Hepatocyte (in vitro differentiated cells): ENCODE data around the gene CSF3. TPM values are rescaled to one million over a fixed set of nuclear protein-coding genes. Genes with fewer than 3 reads are reported as not detected.

Experiments
- DNase-seq: peaks from one replicate; pipeline ENCODE4 v3.0.0-alpha.2; 2016; ENCODE audit warnings: low spot score
- H2AFZ ChIP-seq: fragments of 200-600 bp; sonication (generic); 2 replicates; pipeline ENCODE4 v1.6.0; 2016; ENCODE audit warnings: antibody characterized with exemption, mild to moderate bottlenecking
- H3K27ac ChIP-seq: fragments of 200-600 bp; sonication (generic); 2 replicates; pipeline ENCODE4 v1.5.1; 2016; ENCODE audit warnings: mild to moderate bottlenecking
- H3K27me3 ChIP-seq: fragments of 200-600 bp; sonication (generic); 2 replicates; pipeline ENCODE4 v1.6.1; 2016
- H3K36me3 ChIP-seq: fragments of 200-600 bp; sonication (generic); replicated peaks from 2 replicates; pipeline ENCODE4 v1.5.1; 2016; ENCODE audit warnings: low read depth; ENCODE audit not compliant: insufficient read depth
- H3K4me1 ChIP-seq: fragments of 200-600 bp; sonication (generic); 2 replicates; pipeline ENCODE4 v1.5.1; 2016; ENCODE audit warnings: mild to moderate bottlenecking, moderate library complexity; ENCODE audit not compliant: insufficient read depth
- H3K4me2 ChIP-seq: fragments of 200-600 bp; sonication (generic); 2 replicates; pipeline ENCODE4 v1.6.0; 2016
- H3K4me3 ChIP-seq: fragments of 200-600 bp; sonication (generic); 2 replicates; pipeline ENCODE4 v1.5.1; 2016; ENCODE audit warnings: mild to moderate bottlenecking
- H3K79me2 ChIP-seq: fragments of 200-600 bp; sonication (generic); 2 replicates; pipeline ENCODE4 v1.6.0; 2017; ENCODE audit warnings: mild to moderate bottlenecking
- H3K9me2 ChIP-seq: fragments of 200-600 bp; sonication (generic); replicated peaks from 2 replicates; pipeline ENCODE4 v1.6.0; 2017; ENCODE audit warnings: mild to moderate bottlenecking; ENCODE audit not compliant: insufficient read depth
- H3K9me3 ChIP-seq: fragments of 200-600 bp; sonication (generic); 2 replicates; pipeline ENCODE4 v1.5.1; 2016; ENCODE audit warnings: low read depth, mild to moderate bottlenecking
- H4K20me1 ChIP-seq: fragments of 200-600 bp; sonication (generic); 2 replicates; pipeline ENCODE4 v1.6.0; 2016; ENCODE audit warnings: mild to moderate bottlenecking; ENCODE audit not compliant: insufficient read depth, poor library complexity, severe bottlenecking
- EZH2 ChIP-seq: fragments of 200-600 bp; sonication (generic); IDR thresholded peaks from 2 replicates; pipeline ENCODE4 v1.6.1; 2016; ENCODE audit warnings: antibody characterized with exemption, mild to moderate bottlenecking, borderline replicate concordance
- EZH2phosphoT487 ChIP-seq: fragments of 200-600 bp; sonication (generic); IDR thresholded peaks from one replicate; pipeline ENCODE4 v1.6.1; 2018; ENCODE audit warnings: antibody characterized with exemption, mild to moderate bottlenecking, low read depth, moderate library complexity; ENCODE audit not compliant: unreplicated experiment, severe bottlenecking
- WGBS: methylation state at CpG from one replicate; pipeline ENCODE4 v1.1.6; 2016; ENCODE audit warnings: low lambda C conversion rate; ENCODE audit errors: missing lambda C conversion rate; 5-methylcytosine and 5-hydroxymethylcytosine counted together
- polyA plus RNA-seq: library from polyadenylated mRNA; unstranded; fragments of >200 nt; fragmentation: Nextera tagmentation; extraction: Ambion mirVana; gene quantifications from 2 replicates; pipeline ENCODE4 v1.2.1, GENCODE V29; 2016
- total RNA-seq: library from RNA; depleted of rRNA; stranded (reverse); fragments of >200 nt; gene quantifications from 2 replicates; pipeline ENCODE4 v1.2.3, GENCODE V29; 2014
- TF ChIP-seq, protein P1 (sequence below): fragments of 200-600 bp; sonication (generic); IDR thresholded peaks from 2 replicates; pipeline ENCODE4 v1.5.1; 2016; ENCODE audit warnings: antibody characterized with exemption, mild to moderate bottlenecking; ENCODE audit not compliant: poor library complexity

The CSF3 gene
- total and polyA plus RNA-seq, 2 experiments from 2014 or later, result 0.36 TPM; not detected in 1

- Histone ChIP-seq H3K79me2 (no peaks in the 10 kb centered on the region), H3K4me3 (no peak overlapping the region), H3K4me2 (no peak overlapping the region), H3K9me3 (no peaks in the 10 kb centered on the region), H3K4me1 (no peaks in the 10 kb centered on the region), H3K36me3 (no peaks in the 10 kb centered on the region), H3K27ac (peak overlapping the region; percentile 31), H4K20me1 (no peaks in the 10 kb centered on the region), H2AFZ (no peak overlapping the region), H3K27me3 (no peaks in the 10 kb centered on the region), H3K9me2 (no peaks in the 10 kb centered on the region)
- DNase-seq, result peak; percentile 80
- TF ChIP-seq EZH2, result no peak
- TF ChIP-seq, protein P1, sequence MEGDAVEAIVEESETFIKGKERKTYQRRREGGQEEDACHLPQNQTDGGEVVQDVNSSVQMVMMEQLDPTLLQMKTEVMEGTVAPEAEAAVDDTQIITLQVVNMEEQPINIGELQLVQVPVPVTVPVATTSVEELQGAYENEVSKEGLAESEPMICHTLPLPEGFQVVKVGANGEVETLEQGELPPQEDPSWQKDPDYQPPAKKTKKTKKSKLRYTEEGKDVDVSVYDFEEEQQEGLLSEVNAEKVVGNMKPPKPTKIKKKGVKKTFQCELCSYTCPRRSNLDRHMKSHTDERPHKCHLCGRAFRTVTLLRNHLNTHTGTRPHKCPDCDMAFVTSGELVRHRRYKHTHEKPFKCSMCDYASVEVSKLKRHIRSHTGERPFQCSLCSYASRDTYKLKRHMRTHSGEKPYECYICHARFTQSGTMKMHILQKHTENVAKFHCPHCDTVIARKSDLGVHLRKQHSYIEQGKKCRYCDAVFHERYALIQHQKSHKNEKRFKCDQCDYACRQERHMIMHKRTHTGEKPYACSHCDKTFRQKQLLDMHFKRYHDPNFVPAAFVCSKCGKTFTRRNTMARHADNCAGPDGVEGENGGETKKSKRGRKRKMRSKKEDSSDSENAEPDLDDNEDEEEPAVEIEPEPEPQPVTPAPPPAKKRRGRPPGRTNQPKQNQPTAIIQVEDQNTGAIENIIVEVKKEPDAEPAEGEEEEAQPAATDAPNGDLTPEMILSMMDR, result peak; percentile 62
- WGBS, result 47% methylated on average over 11 of the region's 11 CpGs
These were observed 23.8 kb downstream of the CSF3 start for GRCh38 chr17:40038882-40039513.

GRCh38 chr17:40041196-40041595 lies 26.0 kb downstream of the CSF3 start:
- TF ChIP-seq, protein P1, result no peak
- TF ChIP-seq EZH2 (no peak), EZH2phosphoT487 (no peak)
- no peak for DNase-seq
- no peaks in the 10 kb centered on the region for H3K36me3 ChIP-seq
- H3K4me3 ChIP-seq, result no peak overlapping the region
- no peaks in the 10 kb centered on the region for H3K79me2 ChIP-seq
- H3K4me2 ChIP-seq, result no peak overlapping the region
- H4K20me1 ChIP-seq, result no peaks in the 10 kb centered on the region
- H3K27me3 ChIP-seq, result no peaks in the 10 kb centered on the region
- 95% methylated on average over 2 of the region's 2 CpGs for WGBS
- H3K9me3 ChIP-seq, result no peaks in the 10 kb centered on the region
- H3K27ac ChIP-seq, result no peak overlapping the region
- H3K4me1 ChIP-seq, result no peaks in the 10 kb centered on the region
- no peak overlapping the region for H2AFZ ChIP-seq
- H3K9me2 ChIP-seq, result no peaks in the 10 kb centered on the region

GRCh38 chr17:40056379-40057015 lies 41.3 kb downstream of the CSF3 start:
- H3K27me3 ChIP-seq, result no peaks in the 10 kb centered on the region
- no peaks in the 10 kb centered on the region for H3K36me3 ChIP-seq
- H4K20me1 ChIP-seq, result no peaks in the 10 kb centered on the region
- TF ChIP-seq EZH2phosphoT487 (no peak), EZH2 (no peak)
- TF ChIP-seq, protein P1, result no peak
- peaks cover 9% of the 10 kb centered on the region for H3K79me2 ChIP-seq
- H3K4me2 ChIP-seq, result no peak overlapping the region
- no peak overlapping the region for H2AFZ ChIP-seq
- no peak for DNase-seq
- no peak overlapping the region for H3K4me3 ChIP-seq
- H3K9me3 ChIP-seq, result no peaks in the 10 kb centered on the region
- H3K27ac ChIP-seq, result no peak overlapping the region
- H3K9me2 ChIP-seq, result no peaks in the 10 kb centered on the region
- peaks cover 3% of the 10 kb centered on the region for H3K4me1 ChIP-seq
- WGBS, result 87% methylated on average over 6 of the region's 6 CpGs
